Measurements from ENCODE around the gene ZXDC.

The ZXDC gene

GRCh38 chr3:126401611-126402160, 74.0 kb downstream of the ZXDC start:
- TF ChIP-seq CTCF (conservative IDR thresholded peaks at IDR 0.05; ENCODE audit: low read depth, low read length) = no peak
- DNase-seq (ENCODE audit: low read depth) = no peak
- no peak overlapping the region for H3K4me3 ChIP-seq (ENCODE audit: low read depth, low read length)

DNA sequence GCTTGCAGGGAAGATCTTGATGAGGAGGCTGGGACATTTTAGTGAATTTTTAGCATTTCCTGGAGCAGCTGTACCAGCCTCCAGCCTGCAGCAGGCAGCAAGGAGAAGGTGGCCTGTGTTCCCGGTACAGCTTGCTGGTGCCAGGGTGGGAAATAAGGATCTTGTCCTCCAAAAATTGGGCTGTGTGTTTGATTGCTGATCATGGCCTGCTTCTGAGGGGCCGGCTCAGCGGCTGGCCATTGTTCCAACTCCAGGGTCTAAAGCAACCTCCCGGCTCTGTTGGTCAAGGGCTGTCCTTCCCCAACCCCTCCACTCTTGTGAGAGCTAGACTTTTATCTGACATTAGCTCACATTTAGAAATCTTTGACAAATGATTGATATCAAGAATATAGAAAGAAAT, 75.9 kb downstream of the ZXDC start:
- TF ChIP-seq CTCF (conservative IDR thresholded peaks at IDR 0.05; ENCODE audit: low read depth, low read length) = no peak
- H3K4me3 ChIP-seq (ENCODE audit: low read depth, low read length) = no peak overlapping the region
- DNase-seq (ENCODE audit: low read depth) = no peak

DNA sequence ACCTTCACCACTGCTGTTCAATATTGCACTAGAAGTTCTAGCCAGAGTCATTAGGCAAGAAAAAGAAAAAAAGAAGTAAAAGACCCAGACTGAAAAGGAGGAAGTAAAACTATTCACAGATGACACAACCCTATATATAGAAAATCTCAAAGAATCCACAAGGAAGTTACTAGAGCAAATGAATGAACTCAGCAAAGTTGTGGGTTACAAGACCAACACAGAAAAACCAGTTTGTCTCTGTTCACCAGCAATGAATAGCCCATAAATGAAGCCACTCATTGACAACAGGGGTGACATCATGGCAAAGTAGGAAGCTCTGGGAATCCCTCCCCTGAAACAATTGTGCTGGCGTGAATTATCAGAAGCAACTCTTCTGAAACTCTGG, 76.3 kb downstream of the ZXDC start:
- DNase-seq (ENCODE audit: low read depth) = no peak
- no peak overlapping the region for H3K4me3 ChIP-seq (ENCODE audit: low read depth, low read length)
- TF ChIP-seq CTCF (conservative IDR thresholded peaks at IDR 0.05; ENCODE audit: low read depth, low read length) = no peak

DNA sequence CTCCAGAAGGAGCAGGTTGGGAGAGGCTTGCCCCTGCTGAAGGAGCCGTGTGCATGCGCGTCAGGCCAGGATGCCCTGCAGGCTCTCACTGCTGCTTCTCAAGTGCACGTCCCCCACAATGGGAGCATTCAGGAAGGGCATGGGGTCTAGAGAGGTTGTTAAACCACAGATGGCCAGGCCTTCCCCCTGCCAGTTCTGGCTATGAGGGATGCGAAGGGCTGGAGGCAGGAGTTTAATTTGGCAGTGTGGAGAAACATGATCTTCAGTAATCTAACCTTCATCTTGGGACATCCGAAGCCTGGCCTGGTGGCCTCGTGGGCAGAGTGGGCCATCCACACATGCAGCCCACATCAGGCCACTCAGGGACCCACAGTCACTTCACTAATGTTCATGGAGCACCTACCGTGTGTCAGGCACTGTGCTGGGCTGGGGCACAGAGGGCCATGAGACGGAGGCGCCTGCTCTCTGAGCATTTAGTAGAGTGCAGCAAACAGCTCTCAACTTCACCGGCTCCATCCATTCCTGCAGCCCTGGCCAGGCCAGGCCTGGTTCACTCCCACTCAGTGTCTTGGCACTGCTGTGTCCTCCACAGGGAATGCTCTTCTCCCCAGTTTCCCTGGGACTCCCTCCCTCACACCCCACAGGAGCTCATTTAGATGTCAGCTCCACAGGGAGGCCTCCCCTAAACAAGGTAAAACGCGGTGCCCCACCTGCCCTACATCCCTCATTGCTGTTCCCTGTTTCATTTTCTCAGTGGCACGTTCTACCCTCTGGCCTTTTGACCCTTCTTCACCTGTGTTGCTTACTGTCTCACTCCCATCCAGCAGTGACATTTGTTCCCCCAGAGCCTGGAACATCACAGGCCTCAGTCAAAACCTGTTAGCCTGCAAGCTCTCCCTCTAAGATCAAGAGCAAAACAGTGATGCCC, 77.0 kb downstream of the ZXDC start:
- DNase-seq (ENCODE audit: low read depth) = no peak
- no peak overlapping the region for H3K4me3 ChIP-seq (ENCODE audit: low read depth, low read length)
- TF ChIP-seq CTCF (conservative IDR thresholded peaks at IDR 0.05; ENCODE audit: low read depth, low read length) = no peak

- H3K4me3 ChIP-seq (ENCODE audit: low read depth, low read length) = no peak overlapping the region
- TF ChIP-seq CTCF (conservative IDR thresholded peaks at IDR 0.05; ENCODE audit: low read depth, low read length) = no peak
- DNase-seq (ENCODE audit: low read depth) = no peak
These were observed 77.9 kb downstream of the ZXDC start for GRCh38 chr3:126397610-126398422.

DNA sequence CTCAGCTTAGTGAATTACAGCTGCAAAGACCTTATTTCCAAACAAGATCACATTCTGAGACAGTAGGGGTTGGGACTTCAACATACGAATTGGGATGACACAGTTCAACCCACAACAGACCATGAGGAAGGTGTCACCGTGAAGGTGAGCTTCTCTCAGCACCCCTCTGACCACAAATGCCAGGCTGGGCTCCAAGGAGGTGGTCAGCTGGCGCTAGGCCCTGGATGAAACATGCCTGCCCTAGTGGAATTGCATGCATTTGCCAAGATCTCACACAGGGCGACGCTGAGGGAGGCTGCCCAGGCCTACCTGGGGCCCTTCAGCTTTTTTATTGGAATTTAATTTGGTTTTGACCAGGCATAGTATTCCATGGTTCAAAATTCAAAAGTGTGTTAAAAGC, 79.2 kb downstream of the ZXDC start:
- no peak for TF ChIP-seq CTCF (conservative IDR thresholded peaks at IDR 0.05; ENCODE audit: low read depth, low read length)

More for the DNA sequence above, 79.2 kb downstream of the ZXDC start:
- H3K4me3 ChIP-seq (ENCODE audit: low read depth, low read length) = no peak overlapping the region
- DNase-seq (ENCODE audit: low read depth) = no peak

Data from choroid plexus epithelial cell (primary cell).